ENCODE data around the gene TRMT44.
A peak's percentile ranks its signal among the peaks of the same experiment; 100 is the strongest.

The TRMT44 gene

GRCh38 chr4:8438743-8439142, 1.8 kb upstream of the TRMT44 start:
- no peak for DNase-seq

DNA sequence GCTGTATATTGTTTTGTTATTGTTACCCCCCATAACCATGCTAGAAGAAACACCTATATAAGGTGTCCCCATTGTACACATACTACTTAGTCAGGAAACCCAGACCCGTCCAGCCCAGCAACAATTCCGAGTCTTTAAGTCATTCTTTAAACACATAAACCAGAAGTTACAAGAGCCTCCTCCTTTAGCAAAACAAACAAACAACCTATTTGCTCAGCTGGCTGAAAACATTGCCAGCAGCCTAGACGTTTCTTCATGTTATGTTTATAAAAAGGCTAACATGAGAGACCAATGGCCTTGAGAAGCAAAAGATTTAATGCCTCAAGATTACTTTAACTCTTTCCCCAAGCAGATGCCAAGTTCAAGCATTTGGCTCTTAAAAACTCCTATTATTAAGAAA, 1.4 kb upstream of the TRMT44 start:
- no peak for DNase-seq

- no peak for DNase-seq
Measured at GRCh38 chr4:8439914-8440491, 574 bp upstream of the TRMT44 start.

GRCh38 chr4:8441499-8442091, 1.0 kb downstream of the TRMT44 start:
- no peak for DNase-seq

DNA sequence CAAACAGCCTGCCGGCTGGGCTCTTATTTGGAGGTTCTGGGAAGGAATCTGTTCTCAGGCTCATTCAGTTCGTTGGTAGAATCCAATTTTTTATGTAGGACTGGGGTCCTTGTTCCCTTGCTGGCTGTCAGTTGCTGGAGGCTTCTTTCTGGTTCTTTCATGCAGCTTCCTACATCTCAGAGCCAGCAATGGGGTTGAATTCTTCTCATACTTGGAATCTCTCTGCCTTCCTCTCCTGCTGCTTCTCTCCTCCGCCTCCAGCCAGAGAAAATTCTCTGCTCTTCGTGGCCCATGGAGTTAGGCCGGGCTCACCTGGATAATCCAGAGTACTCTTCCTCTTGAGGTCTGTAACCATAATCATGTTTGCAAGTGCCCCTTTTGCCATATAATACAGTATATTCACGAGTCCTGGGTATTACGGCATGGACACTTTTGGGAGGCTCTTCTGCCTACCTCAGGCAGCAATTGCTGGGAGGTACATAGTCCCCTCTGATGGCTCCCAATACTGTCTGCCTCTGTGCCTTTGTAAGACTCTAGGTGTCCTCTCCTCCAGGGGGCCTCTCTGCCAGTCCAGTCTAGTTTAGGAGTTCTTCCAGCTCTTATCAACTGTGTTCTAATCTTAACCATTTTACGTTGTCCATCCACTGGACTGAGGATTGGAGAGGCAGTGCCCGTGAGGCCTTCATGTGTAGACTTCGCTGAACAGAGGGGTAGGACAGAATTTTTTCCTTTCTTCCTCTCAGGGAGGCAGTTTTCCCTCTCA, 2.2 kb downstream of the TRMT44 start:
- no peak for DNase-seq

GRCh38 chr4:8443801-8444200, 3.2 kb downstream of the TRMT44 start:
- no peak for DNase-seq

DNA sequence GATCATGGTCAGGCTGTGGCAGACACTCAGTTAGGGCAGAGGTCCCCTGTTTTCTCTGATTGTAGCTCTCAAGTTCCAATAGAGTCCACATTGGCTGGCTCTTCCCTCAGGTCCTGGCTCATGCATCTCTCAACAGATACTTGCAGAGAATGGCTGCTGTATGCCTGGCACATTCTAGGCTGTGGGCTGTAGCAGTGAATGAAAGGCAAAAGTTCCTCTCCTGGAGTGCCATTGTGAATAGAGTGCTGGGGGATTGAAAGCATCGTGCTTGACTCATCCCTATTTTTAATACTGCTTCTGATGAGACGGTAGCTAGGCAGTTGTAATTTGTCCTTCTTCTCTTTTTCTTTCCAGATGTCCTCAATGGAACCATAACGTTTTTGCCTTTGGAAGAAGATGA, 5.5 kb downstream of the TRMT44 start:
- DNase-seq, result no peak

- DNase-seq, result no peak
Measured at GRCh38 chr4:8451440-8452182, 11.0 kb downstream of the TRMT44 start.

- DNase-seq, result no peak
Measured at GRCh38 chr4:8453957-8454356, 13.4 kb downstream of the TRMT44 start.

- no peak for DNase-seq
Measured at GRCh38 chr4:8457646-8458252, 17.2 kb downstream of the TRMT44 start.

GRCh38 chr4:8459867-8460445, 19.4 kb downstream of the TRMT44 start:
- DNase-seq, result no peak

- DNase-seq, result no peak
Measured at GRCh38 chr4:8461086-8461485, 20.5 kb downstream of the TRMT44 start.

GRCh38 chr4:8461616-8462015, 21.0 kb downstream of the TRMT44 start:
- no peak for DNase-seq

DNA sequence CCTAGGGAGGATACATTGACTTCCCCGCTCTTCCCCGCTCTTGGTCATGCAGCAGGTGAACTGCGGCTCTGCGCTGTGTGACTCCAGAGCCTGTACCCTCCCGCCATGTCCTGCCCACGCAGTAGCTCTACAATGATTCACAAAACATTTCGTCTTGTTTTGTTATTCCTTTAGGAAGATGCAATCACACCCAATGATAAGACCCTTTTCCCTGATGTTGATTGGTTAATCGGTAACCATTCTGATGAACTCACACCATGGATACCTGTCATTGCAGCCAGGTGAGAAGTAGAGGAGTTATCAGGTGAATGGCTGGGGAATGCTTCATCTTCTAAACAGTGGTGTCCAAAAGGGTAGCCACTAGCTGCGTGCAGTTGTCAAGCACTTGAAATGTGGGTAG, 23.2 kb downstream of the TRMT44 start:
- no peak for DNase-seq

DNA sequence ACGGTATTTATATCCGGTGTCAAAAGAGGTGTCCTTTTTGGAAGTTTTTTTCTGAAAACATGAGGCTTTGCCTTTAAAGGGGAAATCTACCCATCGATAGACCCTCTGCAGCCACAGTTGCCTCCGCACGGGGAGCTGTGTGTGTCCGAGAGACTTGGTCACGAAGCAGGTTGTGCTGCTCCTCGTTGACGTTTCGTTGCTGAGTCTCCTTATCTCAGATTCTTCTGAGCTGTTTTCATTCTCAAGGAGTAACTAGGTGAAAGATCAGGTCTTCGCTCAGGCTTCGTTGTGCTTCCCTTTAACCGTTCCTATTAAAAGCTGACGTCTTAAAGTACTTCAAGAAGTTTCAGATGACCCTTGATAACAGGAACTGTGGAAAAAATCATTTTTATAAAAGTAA, 23.8 kb downstream of the TRMT44 start:
- DNase-seq, result no peak

DNA sequence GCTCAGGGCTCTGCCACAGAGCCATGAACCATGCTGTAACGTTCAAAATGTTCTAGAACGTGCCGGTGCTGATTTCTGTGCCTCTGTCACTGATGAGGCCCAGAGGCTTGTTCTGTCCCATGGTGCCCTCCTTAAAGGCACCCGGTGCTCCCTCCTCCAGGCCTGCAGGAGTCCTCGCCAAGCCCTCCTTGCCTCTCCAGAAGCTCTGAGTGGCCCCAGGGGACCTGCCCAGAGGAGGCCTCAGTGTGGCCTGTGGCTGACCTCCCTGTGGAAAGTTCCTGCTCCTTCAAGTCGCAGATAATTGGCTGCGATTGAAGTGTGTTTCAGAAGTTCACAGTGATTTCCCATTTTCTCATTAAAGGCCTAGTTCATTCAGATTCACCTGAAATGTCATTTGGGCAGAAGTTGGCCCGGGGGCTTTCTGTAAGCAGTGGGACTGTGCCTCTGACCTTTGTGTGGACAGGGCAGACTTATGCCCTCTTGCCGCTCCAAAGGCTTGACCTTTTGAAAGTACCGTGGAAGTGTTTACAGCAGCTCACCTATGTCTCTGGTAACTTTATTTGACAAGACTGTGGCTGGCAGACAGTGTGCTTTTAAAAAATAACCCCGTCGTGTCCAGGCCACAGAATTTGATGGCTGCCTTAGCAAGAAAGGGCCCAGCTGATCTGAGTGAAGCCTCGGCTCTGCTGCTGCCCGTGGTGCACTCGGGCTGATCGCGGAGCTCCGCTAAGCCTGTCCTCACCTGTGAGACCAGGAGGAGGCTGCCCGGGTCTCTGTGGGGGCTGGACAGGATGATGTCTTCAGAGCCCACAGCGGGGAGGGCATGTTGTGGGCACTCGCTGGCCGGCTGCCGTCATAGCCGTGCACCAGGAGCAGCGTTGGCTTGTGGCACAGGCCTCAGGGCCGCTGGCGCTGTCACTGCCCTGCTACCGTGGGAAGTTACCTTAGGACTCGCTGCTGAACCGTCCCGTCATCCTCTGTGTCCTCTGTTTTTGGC, 25.3 kb downstream of the TRMT44 start:
- no peak for DNase-seq

- no peak for DNase-seq
Measured at GRCh38 chr4:8467016-8467415, 26.4 kb downstream of the TRMT44 start.

- DNase-seq, result peak in 1 of 2 experiments; percentile 13
Measured at GRCh38 chr4:8468746-8469535, 28.4 kb downstream of the TRMT44 start.

DNA sequence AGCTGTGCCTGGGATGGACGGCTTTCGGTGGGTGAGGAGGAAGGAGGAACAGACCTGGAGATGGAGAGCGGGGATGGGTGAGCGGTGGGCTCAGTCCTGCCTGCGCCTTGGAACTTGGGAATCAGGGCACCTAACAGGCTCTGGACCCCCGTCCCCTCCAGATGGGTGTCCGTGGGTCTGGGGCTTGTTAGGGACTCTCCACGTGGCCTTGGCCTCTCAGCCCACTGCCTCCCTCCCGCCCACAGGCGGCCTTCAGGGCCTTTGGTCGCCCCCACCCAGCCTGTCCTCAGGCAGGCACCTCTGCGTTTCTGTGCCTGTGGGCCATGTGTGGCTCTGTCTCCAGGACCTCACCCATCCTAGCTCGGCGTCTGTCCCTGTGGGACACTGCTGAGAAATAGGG, 29.0 kb downstream of the TRMT44 start:
- DNase-seq, result no peak

DNA sequence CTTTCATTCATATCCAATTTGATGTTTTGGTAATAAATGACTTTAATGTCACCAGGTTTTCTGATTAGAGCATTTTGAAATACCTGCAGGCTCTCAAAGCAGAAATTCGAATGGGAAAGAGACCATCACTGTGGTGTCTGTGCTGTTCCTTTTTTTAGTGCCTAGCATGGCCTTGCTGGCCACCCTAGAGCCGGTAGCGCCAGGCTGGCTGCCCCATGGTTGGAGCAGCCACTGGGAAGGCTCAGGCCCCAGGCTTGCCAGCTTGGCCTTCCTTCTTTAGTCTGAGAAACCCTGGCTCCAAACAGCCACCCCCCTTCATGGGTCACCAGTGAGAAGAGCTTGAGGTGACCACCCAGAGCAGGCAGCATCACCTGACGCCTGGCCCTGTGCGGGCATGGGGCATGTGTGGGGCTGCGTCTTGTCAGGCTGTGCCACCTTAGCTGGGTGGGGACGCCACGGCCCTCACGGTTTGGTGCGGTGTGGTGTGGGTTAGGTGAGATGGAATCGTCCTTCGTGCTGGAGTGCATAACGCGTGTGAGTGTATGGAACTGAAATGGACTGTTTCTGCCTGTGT, 30.0 kb downstream of the TRMT44 start:
- DNase-seq, result no peak
